ENCODE measurements around the gene RAP1B. TPM values are rescaled to one million over a fixed set of nuclear protein-coding genes. Genes with fewer than 3 reads are reported as not detected.

Gene RAP1B
- total RNA-seq, 1 experiment from 2014 or later, result 180 TPM

DNA sequence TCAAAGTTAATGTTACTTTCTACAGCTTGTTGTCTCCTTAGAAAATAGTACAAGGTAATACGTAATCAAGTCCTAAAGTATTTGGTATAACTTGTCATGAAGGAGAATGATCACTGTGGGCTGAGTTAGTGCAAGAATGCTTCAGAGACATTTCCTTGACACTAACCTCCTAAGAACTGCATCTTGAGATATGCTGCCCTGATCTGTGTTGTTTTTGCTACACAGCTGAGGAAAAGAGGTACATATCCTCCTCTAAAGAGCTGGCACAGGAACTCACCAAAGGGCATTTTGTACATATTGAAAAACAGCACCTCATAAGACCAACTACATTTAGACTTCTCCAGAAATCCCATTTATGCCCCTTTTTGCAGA lies 28.7 kb downstream of the RAP1B start:
- H3K9me3 Mint-ChIP-seq (ENCODE audit: unreplicated experiment), result no peaks in the 10 kb centered on the region
- ChIA-PET POLR2A (interaction anchor here (0.6 to 1.2 kb wide), 3 partner anchors 22 to 311 kb away, joined by 3 to 4 read pairs (median 3); no protein-coding TSS in a partner anchor), CTCF (interaction anchor here (0.6 kb wide), 1 partner anchor 283 kb away, joined by 3 read pairs; no protein-coding TSS in a partner anchor)
- intact Hi-C loops (cut with micrococcal nuclease), result no loop called here
- no peak overlapping the region for H3K4me3 Mint-ChIP-seq (ENCODE audit: unreplicated experiment)
- no peaks in the 10 kb centered on the region for H3K27me3 Mint-ChIP-seq (ENCODE audit: insufficient read depth, unreplicated experiment)
- peaks cover 5% of the 10 kb centered on the region for H3K4me1 Mint-ChIP-seq (ENCODE audit: insufficient read depth, unreplicated experiment)
- TF ChIP-seq CTCF (IDR thresholded peaks at IDR 0.05; ENCODE audit: unreplicated experiment), result no peak
- H3K27ac Mint-ChIP-seq (ENCODE audit: low read depth, unreplicated experiment), result no peak overlapping the region
- no peak for DNase-seq (ENCODE audit: unreplicated experiment)
- no TSS peak for BruUV-seq (replicated peaks)
- H3K36me3 Mint-ChIP-seq (ENCODE audit: insufficient read depth, unreplicated experiment), result peaks cover 8% of the 10 kb centered on the region

GRCh38 chr12:68641138-68641537 lies 30.4 kb downstream of the RAP1B start:
- Mint-ChIP-seq H3K9me3 (ENCODE audit: unreplicated experiment) (no peaks in the 10 kb centered on the region), H3K4me1 (ENCODE audit: insufficient read depth, unreplicated experiment) (no peaks in the 10 kb centered on the region), H3K27ac (ENCODE audit: low read depth, unreplicated experiment) (no peak overlapping the region), H3K4me3 (ENCODE audit: unreplicated experiment) (no peak overlapping the region), H3K36me3 (ENCODE audit: insufficient read depth, unreplicated experiment) (peaks cover 9% of the 10 kb centered on the region), H3K27me3 (ENCODE audit: insufficient read depth, unreplicated experiment) (no peaks in the 10 kb centered on the region)
- ChIA-PET POLR2A (interaction anchor here (0.6 kb wide), 1 partner anchor 309 kb away, joined by 3 read pairs; the partner anchor contains the start of gene MDM1), CTCF (no interaction called here)
- DNase-seq (ENCODE audit: unreplicated experiment), result no peak
- no TSS peak for BruUV-seq (replicated peaks)
- intact Hi-C loops (cut with micrococcal nuclease), result no loop called here
- no peak for TF ChIP-seq CTCF (IDR thresholded peaks at IDR 0.05; ENCODE audit: unreplicated experiment)

- H3K4me1 Mint-ChIP-seq (ENCODE audit: insufficient read depth, unreplicated experiment), result no peaks in the 10 kb centered on the region
- H3K36me3 Mint-ChIP-seq (ENCODE audit: insufficient read depth, unreplicated experiment), result peaks cover 38% of the 10 kb centered on the region
- H3K9me3 Mint-ChIP-seq (ENCODE audit: unreplicated experiment), result no peaks in the 10 kb centered on the region
- TF ChIP-seq CTCF (IDR thresholded peaks at IDR 0.05; ENCODE audit: unreplicated experiment), result no peak
- H3K4me3 Mint-ChIP-seq (ENCODE audit: unreplicated experiment), result no peak overlapping the region
- no peaks in the 10 kb centered on the region for H3K27me3 Mint-ChIP-seq (ENCODE audit: insufficient read depth, unreplicated experiment)
- no peak overlapping the region for H3K27ac Mint-ChIP-seq (ENCODE audit: low read depth, unreplicated experiment)
- no peak for DNase-seq (ENCODE audit: unreplicated experiment)
- ChIA-PET CTCF (interaction anchor here (0.6 kb wide), 1 partner anchor 599 kb away, joined by 3 read pairs; no protein-coding TSS in a partner anchor), POLR2A (interaction anchor here (0.6 to 0.8 kb wide), 2 partner anchors 34 to 35 kb away, joined by 3 read pairs; no protein-coding TSS in a partner anchor)
- no TSS peak for BruUV-seq (replicated peaks)
- intact Hi-C loops (cut with micrococcal nuclease), result no loop called here
These were observed 35.8 kb downstream of the RAP1B start for GRCh38 chr12:68646484-68646883.

- POLR2A ChIA-PET, result interaction anchor here (0.8 kb wide), 1 partner anchor 35 kb away, joined by 3 read pairs; no protein-coding TSS in a partner anchor
- CTCF ChIA-PET, result interaction anchor here (0.7 kb wide), 2 partner anchors 313 to 335 kb away, joined by 3 read pairs; no protein-coding TSS in a partner anchor
- no peak for DNase-seq (ENCODE audit: unreplicated experiment)
- intact Hi-C loops (cut with micrococcal nuclease), result no loop called here
- TF ChIP-seq CTCF (IDR thresholded peaks at IDR 0.05; ENCODE audit: unreplicated experiment), result no peak
- H3K4me3 Mint-ChIP-seq (ENCODE audit: unreplicated experiment), result no peak overlapping the region
- H3K4me1 Mint-ChIP-seq (ENCODE audit: insufficient read depth, unreplicated experiment), result no peaks in the 10 kb centered on the region
- BruUV-seq (replicated peaks), result no TSS peak
- H3K36me3 Mint-ChIP-seq (ENCODE audit: insufficient read depth, unreplicated experiment), result peaks cover 43% of the 10 kb centered on the region
- no peaks in the 10 kb centered on the region for H3K27me3 Mint-ChIP-seq (ENCODE audit: insufficient read depth, unreplicated experiment)
- no peak overlapping the region for H3K27ac Mint-ChIP-seq (ENCODE audit: low read depth, unreplicated experiment)
- H3K9me3 Mint-ChIP-seq (ENCODE audit: unreplicated experiment), result no peaks in the 10 kb centered on the region
These were observed 36.8 kb downstream of the RAP1B start for GRCh38 chr12:68647507-68647906.

Data from MCF 10A (cell line).